HCEC 1CT (cell line): Measurements from ENCODE around the gene SLC8B1.

Experiments used
- DNase-seq: peaks from one replicate; pipeline ENCODE4 v3.0.0-alpha.2; 2017

SLC8B1 gene

DNA sequence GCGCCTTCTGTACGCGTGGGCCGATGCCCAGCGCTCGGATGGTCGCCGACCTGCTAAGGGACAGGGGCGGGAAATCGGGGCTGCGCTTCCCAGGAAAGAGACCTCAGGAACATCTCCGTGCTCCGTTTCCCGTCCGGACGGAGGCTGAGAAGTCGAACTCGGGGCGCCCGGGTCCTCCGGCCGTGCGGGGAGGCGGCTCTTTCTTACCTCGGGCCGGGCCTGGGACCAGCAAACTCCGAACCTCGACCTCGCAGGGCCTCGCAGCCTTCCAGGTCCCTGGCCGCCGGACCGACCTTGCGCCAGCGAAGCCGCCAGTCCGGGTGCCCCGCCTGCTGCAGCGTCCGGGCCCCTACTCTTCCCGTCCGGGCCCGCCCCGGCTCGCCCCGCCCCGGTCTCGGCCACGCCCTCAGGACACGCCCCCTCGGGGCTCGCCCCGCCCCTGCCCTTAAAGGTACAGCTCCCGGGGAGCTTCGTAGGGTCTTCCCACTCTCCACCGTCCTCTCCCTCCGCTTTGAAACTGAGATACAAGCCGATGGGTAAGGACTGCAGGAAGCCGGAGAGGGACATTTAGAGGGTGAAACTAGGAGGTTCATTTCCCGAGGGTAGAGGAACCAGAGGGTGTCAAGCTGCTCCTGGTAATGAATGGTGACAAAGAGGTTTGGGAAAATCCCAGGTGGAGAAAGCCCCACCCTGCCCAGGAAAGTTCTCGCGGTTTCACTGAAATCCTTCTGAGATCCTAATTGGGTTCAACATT lies at the start of gene SLC8B1:
SLC8B1 (minus strand) TSS at position 324 of the 754 bp plus-strand sequence. CDS start 2,231 bp downstream, outside the sequence.
- peak; percentile 76 for DNase-seq

DNA sequence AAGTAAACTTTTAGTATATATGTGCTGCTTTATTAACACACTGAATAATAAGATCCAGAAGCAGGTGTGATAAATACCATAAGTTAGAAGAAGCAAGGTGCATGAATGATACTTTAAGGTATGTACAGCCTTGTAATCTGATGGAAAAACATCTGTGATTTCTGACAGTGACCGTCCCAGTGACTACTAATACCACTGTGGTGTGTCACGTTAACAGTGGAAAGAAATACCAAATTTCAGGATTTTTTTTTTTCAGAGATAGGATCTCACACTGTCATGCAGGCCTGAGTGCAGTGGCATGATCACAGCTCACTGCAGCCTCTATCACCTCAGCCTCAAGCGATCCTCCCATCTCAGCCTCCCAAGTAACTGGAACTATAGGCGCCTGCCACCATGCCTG lies 47.3 kb upstream of the SLC8B1 start:
- DNase-seq = no peak

DNA sequence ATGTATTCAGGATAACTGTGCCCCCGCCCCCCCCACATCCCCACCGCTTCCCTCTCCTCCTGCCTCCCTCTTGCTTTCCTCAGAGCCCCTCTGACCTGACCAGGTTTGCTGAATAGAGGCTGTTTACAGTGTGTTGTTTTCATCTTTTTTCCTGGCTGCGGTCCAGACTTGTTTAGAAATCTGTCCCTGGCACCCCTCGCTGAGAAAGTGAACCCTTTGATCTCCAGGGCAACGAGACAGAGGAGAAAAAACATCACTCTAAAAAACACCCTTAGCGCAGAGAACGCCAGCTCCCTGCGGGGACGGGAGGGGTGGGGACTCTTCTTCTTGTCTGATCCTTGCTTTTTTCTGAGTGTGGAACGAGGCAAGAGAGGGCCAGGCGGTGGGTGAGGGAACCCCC lies 46.3 kb upstream of the SLC8B1 start:
- no peak for DNase-seq

DNA sequence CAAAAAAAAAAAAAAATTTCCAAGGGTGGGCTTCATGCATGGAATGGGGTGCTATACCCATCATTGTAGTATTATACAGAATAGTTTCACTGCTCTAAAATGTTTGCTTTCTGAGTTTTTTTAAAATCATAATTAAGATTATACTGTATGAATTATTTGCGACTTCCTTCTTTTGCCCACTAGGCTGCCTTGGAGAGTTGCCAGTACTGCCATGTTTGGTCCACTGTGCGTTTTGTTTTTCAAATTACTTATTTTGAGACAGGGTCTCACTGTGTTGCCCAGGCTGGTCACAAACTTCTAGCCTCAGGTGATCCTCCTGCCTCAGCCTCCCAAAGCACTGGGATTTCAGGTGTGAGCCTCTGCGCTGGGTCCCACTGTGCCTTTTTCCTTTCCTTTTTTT lies 43.4 kb upstream of the SLC8B1 start:
- no peak for DNase-seq

DNA sequence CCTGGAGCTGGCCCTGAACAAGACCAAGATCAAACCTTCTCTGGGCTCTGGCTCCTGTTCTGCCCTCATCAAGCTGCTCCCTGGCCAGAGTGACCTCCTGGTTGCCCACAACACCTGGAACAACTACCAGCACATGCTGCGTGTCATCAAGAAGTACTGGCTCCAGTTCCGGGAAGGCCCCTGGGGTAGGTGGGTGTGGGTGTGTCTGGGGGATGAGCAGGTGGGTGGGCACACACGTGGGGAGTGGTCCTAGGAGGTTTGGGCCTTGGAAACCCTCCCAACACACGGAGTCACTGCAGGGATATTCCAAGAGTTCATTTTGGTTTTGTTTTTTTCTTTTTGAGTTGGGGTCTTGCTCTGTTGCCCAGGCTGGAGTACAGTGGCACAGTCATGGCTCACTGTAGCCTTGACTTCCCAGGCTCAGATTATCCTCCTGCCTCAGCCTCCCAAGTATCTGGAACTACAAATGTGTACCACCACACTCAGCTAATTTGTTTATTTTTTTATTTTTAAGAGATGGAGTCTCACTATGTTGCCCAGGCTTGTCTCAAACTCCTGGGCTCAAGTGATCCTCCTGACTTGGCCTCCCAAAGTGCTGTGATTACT lies 40.0 kb upstream of the SLC8B1 start:
- no peak for DNase-seq

DNA sequence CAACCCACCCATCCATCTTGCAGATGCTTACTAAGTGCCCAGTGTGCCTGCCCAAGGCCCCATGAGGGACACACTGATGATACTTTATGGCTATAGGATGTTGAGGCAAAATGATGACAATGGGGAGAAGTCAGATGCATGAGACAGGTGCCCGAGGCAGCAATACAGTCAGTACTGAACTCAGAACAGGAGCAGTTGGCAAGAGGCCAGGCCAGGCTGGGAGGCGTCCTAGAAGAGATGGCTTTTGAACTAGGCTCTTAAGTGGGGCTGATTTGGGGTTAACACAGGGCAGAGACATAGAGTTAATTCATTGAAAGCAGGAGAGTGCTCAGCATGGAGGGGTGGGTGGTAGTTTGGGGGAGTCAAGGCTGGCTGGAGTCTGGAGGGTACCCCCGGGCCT lies 39.1 kb upstream of the SLC8B1 start:
- DNase-seq = no peak

DNA sequence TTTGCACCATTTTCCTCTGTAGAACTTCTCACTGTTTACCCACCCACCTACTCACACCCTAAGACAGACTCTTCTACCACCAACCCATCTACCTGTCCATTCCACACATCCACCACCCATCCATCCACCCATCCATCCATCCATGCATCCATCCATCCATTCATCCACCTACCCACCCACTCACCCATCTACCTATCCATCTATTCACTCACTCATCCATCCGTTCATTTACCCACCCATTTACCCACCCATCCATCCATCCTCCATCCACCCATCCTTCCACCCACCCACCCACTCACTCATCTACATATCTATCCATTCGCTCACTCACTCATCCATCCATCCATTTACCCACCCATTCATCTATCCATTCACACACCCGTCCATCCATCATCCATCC lies 38.5 kb upstream of the SLC8B1 start:
- DNase-seq = no peak

DNA sequence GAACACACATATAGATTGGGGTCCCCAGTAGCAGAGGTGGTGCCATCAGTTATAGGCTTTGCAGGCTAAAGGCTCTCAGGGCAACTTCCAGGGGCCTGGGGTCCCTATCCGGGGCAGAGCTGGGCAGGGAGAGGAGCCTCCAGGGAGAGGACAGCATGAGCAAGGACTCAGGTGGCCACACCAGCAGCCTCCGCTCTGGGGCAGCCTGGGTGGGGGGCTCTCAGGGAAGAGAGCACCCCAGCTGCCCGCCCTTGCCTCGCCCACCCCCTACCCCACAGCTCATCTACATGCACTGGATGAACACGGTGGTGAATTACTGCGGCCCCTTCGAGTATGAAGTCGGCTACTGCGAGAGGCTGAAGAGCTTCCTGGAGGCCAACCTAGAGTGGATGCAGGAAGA lies 37.5 kb upstream of the SLC8B1 start:
- no peak for DNase-seq

DNA sequence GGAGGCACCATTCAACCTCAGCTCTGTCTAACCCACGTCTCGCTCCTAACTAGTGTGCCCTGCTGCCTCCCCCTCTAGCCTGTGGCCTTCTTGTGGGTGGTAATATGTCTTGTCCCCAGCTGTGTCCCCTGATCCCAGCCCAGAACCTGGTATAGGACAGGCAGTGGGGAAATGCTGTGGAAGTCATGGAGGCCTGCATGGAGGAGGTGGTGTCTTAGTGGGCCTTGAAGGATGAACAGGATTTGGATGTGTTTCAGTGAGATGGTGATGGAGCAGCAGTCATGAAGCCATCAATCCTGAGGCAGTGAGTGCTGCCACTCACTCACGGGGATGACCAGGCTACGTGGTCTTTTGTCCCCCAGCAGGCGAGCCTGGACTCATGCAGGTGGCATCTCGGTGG lies 36.9 kb upstream of the SLC8B1 start:
- DNase-seq = no peak

DNA sequence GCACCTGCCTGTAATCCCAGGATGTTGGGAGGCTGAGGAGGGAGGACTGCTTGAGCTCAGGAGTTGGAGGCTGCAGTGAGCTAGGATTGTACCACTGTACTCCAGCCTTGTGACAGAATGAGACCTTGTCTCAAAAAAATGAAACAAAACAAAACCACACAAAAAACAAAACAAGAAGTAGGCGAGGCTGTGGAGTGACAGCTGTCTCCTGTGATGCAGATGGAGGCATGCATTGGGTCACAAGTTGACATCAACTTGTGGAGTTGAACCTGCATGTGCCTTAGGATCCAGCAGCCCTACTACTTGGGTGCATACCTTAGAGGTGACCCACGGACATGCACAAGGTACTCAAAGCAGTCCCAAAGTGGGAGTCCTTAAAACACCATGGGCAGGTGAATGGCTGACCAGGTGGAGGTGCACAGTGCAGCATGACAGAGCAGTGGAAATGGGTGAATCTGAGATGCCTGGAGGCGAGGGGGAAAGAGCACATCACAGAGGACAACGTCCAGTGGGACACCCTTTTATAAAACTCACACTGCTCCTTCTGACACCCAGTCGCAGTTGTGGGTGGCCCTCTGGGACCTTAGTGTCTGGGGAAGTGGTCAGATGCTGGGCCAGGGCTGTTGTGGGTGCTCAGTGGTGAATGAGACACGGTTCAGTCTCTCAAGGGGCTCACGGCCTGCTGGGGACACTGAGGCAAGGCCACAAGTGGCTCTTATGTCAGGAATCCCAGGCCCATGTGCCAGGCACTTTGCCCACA lies 36.2 kb upstream of the SLC8B1 start:
- DNase-seq = no peak

DNA sequence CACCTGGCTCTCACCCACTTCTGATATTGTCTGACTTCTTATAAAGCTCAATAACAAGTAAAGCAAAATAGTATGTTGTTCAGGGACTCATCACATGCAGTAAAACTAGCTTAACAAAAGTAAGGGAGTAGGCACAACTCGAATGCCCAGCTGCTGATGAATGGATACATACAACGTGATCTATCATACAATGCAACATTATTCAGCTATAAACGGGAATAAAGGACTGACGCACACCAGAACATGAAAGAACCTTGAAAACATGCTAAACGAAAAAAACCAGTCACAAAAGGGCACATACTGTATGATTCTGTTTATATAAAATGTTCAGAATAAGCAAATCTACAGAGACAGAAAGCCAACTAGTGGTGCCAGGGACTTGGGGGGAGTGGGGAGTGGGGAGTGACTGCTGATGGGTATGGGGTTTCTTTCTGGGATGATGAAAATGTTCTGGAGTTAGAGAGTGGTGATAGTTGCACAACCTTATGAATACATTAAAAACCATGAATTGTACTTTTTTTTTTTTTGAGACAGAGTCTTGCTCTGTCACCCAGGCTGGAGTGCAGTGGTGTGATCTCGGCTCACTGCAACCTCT lies 34.6 kb upstream of the SLC8B1 start:
- no peak for DNase-seq

DNA sequence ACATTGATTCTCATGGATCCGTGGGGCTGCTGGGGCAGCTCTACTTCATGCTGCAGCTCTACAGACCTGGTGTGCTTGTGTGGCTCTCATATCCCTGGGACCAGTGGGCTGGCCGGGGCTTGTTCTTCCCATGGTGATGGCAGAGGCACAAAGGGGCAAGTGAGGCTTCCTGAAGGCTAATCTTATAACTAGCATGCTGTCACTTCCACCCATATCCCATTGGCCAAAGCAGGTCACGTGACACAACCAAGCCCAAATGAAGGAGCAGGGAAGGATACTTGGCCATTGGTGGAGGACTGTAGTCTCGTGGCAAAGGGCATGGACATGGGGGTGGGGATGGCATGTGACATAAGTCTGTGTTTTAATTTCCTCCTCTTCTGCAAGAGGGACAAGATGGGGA lies 33.4 kb upstream of the SLC8B1 start:
- no peak for DNase-seq

DNA sequence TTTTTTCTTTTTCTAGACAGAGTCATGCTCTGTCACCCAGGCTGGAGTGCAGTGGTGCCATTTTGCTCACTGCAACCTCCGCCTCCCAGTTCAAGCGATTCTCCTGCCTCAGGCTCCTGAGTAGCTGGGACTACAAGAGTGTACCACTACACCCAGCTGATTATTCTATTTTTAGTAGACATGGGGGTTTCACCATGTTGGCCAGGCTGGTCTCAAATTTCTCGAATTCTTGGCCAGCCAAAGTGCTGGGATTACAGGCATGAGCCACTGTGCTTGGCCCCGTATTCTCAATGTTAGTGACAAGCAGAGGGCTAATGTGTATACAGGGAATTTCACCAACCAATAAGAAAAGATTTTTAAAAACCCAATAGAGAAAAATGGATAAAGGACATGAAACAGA lies 31.9 kb upstream of the SLC8B1 start:
- no peak for DNase-seq

DNA sequence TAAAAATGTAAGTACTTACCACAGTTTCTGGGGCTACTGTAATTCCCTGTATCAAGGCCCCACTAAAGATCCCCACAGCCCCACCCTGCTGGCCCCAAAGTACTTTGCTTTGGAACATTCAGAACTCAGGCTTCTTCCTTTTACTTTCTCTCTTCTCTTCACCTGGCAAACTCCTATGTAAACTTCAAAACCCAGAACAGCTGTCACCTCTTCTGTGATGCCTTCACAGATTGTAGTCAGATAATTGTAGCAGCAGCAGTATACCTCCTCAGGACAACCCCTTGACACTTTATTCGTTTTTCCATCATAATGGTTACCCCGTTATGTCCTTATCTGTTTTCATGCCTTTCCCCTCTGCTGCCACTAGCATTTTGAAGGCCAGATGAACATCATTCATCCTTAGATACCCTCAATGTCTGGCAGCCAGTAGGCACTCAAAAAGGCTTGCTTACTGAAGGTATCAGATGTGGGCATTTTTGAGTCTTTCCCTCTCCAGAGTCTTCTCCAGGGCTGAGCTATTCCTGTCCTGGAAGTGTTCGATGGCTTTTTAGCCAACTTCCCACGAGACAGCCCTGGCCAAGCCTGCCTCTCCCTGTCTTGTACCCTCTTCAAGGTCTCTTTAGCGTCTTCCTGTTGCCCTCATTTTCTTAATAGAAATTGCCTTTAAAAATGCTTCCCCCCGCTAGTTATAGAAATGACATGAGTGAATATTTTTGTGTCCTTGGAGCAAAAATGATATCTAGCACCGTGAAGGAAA lies 30.9 kb upstream of the SLC8B1 start:
- DNase-seq = no peak

DNA sequence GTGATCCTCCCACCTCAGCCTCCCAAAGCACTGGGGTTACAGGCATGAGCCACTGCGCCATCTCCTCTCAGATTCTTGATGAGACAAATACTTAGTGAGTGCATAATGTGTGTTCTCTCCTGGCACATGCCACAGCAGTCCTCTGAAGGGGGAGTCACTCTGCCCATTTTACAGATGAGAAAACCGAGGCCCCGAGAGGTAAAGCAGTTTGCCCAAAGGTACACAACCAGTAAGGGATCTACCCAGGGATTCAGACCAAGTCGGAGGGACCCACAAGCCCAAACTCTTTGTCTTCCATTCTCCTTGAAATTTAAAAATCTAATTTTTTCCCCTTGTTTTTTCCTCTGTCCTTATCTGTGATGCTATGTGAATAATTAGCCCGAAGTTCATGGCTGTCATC lies 29.8 kb upstream of the SLC8B1 start:
- no peak for DNase-seq

DNA sequence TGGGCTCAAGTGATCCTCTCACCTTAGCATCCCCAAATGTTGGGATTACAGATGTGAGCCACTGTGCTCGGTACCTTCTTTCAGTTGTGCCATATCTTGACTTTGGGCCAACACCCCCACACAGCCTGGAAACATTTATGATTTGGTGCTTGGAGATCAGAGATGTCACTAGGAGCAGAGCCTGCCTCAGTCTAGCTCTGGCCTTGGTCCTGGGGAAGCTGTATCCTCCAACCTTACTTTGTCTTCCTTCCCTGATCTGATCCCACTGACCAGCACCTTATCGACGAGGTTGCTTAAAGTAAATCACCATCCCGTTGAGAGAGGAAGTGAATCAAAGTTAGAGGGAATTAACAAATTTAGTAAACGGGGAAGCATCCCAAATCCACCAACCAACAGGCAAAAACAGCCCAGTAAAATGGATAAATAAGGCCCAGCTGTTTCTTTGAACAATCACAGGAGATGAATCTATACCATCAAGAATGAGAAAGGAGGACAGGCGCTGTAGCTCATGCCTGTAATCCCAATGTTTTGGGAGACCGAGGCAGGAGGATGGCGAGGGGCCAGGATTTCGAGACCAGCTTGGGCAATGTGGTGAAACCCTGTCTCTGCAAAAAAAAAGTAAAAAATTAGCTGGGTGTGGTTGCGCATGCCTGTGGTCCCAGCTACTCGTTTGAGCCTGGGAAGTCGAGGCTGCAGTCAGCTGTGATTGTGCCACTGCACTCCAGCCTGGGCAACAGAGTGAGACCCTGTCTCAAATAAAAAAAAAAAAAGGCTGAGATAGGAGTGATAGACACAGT lies 26.9 kb upstream of the SLC8B1 start:
- DNase-seq = no peak

DNA sequence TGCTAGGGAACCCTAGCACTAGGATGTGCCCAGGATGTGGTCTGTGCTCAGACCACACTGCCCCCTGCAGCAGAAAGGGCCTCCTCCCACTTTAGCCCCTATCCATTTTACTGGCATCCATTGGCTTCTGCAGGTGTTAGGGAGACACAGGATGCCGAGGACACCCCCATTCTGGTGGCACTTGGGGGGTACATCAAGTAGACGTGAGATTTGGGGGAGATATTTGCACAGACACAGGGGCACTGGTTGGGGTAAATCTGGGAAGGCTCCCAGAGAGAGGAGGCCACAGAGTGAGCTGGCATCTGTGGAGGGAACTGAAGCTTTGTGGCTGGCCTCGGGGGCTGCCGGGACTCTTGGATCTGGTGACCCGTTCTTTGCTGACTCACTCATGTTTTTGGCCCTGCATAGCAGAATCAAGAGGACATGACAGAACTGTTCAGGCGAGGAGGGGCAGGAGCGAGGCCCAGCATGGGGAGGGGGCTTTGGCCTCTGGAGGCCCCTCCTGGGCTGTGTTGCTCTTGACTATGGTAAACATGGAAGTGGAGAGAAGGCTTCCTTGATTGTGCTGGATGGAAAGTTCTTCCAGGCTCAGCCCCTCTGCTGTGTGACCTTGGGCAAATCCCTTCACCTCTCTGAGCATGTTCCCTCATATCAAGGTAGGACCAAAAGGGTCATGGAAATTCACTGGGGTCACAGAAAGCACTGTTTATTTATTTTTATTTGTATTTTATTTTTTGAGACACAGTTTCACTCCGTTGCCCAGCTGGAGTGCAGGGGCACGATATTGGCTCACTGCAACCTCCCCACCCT lies 25.2 kb upstream of the SLC8B1 start:
- DNase-seq = peak; percentile 18

DNA sequence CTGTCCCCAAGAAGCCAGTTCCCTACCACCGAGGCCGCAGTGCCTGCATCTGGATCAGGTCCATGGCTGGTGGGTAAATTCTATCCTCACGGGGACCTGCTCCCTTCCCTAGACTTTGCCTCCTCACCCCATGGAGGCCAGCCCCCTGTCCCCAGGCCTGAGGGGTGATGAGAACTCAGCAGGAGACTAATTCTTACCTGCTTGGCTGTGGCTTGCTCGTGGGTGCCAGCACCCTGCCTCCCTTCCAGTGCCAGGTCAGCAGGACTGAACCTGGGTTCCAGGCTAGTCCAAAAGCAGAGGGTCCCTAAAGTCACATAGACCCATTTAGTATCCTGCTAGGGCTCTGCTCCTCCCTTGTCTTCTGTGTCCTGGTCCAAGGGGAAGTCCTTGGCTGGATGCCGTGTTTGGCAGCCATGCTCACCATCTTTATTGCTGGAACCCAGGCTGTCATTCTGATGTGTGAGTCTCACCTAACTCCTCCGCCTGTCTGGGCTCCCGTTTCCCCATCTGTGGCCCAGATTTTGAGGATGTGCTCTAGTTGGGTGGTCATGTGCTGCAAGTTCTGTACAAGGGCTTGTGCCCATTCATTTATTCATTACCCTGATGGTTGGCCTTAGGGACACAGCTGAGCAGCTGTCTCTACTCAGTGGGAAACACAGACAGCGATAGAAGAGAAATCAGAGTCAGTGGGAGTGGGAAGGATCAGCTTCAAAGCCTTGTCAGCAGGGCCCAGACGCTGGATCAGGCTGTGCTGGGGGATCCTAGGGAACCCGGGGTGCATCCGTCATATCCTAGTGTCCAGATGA lies 24.4 kb upstream of the SLC8B1 start:
- DNase-seq = peak; percentile 38

DNA sequence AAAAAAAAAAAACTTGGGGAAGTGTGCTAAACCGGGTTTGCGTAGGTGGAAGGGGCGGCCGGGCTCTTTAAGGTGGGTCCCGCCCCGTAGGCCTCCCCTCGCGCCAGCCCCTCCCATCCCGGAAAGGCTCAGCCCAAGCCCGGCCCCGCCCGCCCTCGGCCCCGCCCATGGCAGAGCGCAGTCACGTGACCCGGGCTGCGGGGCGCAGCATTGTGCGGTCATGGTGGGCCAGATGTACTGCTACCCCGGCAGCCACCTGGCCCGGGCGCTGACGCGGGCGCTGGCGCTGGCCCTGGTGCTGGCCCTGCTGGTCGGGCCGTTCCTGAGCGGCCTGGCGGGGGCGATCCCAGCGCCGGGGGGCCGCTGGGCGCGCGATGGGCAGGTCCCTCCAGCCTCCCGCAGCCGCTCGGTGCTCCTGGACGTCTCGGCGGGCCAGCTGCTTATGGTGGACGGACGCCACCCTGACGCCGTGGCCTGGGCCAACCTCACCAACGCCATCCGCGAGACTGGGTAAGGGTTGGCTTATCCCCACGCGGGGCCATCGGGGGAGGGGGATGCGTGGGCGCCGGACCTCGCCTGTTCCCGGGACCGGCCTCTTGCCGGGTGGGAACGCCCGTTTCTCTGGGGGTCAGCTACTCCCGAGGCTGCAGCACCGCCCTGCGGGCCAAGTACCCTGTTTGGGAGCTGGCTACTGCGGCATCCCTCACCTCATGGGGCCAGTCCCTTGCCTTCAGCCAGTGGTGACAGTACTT lies 23.6 kb upstream of the SLC8B1 start, which contains the start of gene PLBD2:
PLBD2 (plus strand) TSS at position 207 of the 752 bp plus-strand sequence; CDS start at position 221, 14 bp downstream.
- DNase-seq = peak; percentile 88
